Mesothelial cell of epicardium (in vitro differentiated cells): ENCODE data around the gene ERMARD. TPM values are rescaled to one million over a fixed set of nuclear protein-coding genes. Genes with fewer than 3 reads are reported as not detected.

Experiments
- DNase-seq, 2 experiments: peaks; one replicate each; pipeline ENCODE4 v3.0.0; 2021; ENCODE audit warnings: low spot score in 2 of 2; ENCODE audit not compliant: unreplicated experiment in 2 of 2
- H3K27ac Mint-ChIP-seq: 2 replicates; pipeline ENCODE4 v1.8.0; 2021; ENCODE audit warnings: mixed read lengths
- H3K27me3 Mint-ChIP-seq: 2 replicates; pipeline ENCODE4 v1.8.0; 2021; ENCODE audit warnings: low read depth, mixed read lengths
- H3K36me3 Mint-ChIP-seq: 2 replicates; pipeline ENCODE4 v1.8.0; 2021; ENCODE audit warnings: mixed read lengths
- H3K4me1 Mint-ChIP-seq: 2 replicates; pipeline ENCODE4 v1.8.0; 2021; ENCODE audit warnings: mixed read lengths
- H3K4me3 Mint-ChIP-seq: 2 replicates; pipeline ENCODE4 v1.8.0; 2021; ENCODE audit warnings: mild to moderate bottlenecking, moderate library complexity, mixed read lengths
- H3K9me3 Mint-ChIP-seq: 2 replicates; pipeline ENCODE4 v1.8.0; 2021; ENCODE audit warnings: mixed read lengths
- total RNA-seq: library from RNA; stranded (reverse); gene quantifications from 3 replicates; pipeline ENCODE4 v1.2.1, GENCODE V29; 2021
- TF ChIP-seq, protein P1 (sequence below): fragments of 200-600 bp; sonication (generic); IDR thresholded peaks from one replicate; pipeline ENCODE4 v1.5.0; 2021; ENCODE audit warnings: antibody characterized with exemption; ENCODE audit not compliant: unreplicated experiment

ERMARD gene
- total RNA-seq, 1 donor from 2014 or later = 45.6 TPM

DNA sequence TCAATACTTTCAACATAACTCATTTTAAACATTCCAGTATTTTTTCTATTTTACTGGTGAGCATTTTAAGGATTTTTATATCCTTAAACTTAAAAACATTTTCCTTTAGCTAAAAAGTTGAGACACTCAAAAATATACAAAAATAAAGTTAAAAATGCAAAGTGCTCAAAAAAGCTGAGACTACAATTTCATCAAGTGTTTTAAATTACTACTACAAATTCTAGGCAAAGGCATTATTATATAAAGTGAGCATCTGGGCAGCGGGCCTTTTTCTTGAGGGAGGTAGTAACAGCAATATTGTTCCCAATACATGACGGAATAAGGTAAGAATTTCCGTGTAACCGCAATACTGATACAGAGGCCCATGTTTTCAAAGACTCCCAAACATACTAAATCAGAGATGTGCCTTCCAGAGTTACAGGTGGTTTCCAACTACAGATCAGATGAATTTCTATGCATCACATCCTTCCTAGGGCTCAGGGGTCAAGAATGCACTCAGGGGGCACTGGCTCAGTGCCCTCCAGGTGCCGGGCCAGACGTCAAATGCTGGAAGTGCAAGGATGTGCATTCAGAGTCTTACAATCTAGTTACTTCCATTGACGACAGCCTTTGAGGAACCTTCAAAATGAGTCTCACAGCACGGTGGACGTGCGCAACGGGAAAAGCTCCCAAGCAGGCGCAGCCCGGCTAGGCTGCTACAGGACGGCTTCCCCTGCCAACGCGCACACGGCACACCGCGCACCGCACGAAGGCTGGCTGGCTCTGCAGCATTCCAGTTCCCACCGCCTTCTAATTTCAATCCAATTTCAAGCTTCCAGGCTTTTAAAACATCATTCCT is 28.8 kb upstream of the ERMARD start:
- Mint-ChIP-seq H3K27me3 (no peaks in the 10 kb centered on the region), H3K27ac (peak overlapping the region; percentile 98), H3K4me3 (peak overlapping the region; percentile 90), H3K4me1 (peaks cover 44% of the 10 kb centered on the region), H3K36me3 (no peaks in the 10 kb centered on the region), H3K9me3 (no peaks in the 10 kb centered on the region)
- no peak for DNase-seq
- TF ChIP-seq, protein P1, sequence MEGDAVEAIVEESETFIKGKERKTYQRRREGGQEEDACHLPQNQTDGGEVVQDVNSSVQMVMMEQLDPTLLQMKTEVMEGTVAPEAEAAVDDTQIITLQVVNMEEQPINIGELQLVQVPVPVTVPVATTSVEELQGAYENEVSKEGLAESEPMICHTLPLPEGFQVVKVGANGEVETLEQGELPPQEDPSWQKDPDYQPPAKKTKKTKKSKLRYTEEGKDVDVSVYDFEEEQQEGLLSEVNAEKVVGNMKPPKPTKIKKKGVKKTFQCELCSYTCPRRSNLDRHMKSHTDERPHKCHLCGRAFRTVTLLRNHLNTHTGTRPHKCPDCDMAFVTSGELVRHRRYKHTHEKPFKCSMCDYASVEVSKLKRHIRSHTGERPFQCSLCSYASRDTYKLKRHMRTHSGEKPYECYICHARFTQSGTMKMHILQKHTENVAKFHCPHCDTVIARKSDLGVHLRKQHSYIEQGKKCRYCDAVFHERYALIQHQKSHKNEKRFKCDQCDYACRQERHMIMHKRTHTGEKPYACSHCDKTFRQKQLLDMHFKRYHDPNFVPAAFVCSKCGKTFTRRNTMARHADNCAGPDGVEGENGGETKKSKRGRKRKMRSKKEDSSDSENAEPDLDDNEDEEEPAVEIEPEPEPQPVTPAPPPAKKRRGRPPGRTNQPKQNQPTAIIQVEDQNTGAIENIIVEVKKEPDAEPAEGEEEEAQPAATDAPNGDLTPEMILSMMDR = no peak

DNA sequence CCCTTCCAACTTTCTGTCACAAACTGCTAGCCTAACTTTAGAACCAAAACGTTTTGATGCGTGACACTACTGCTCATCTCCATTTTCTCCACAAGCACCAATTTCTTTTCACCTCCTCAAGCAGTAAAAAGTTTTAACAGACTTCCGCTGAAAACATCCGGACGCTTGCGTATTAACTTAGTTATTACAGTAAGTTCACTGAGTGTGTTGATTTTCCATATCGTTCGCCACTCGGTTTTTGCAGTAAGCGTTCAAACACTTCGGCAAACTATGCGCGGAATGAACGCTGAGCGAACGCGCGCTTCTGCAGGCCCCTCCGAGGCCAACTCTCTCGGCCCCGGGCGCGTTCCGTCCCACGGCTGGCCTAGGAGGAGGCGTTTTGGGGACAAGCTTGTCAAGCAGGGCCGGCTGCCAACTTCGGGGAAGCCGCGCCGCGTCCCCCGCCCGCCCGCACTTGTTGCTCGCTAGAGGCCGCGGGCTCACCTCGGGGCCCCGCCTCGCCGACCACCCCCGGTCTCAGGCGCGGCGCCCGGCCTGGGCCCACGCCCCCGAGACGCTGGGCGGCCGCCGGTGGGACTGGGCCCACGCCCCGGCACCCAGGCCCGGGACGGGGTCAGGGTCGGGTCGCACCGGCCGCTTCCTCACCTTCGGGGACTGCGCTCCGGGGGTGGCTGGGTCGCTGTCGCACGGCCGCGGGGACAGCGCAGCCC is 28.1 kb upstream of the ERMARD start:
- peak; percentile 67 to 78 for DNase-seq
- Mint-ChIP-seq H3K36me3 (no peaks in the 10 kb centered on the region), H3K9me3 (no peaks in the 10 kb centered on the region), H3K4me1 (peaks cover 49% of the 10 kb centered on the region), H3K27ac (peak overlapping the region; percentile 98), H3K4me3 (peak overlapping the region; percentile 90), H3K27me3 (no peaks in the 10 kb centered on the region)
- TF ChIP-seq, protein P1 = no peak

DNA sequence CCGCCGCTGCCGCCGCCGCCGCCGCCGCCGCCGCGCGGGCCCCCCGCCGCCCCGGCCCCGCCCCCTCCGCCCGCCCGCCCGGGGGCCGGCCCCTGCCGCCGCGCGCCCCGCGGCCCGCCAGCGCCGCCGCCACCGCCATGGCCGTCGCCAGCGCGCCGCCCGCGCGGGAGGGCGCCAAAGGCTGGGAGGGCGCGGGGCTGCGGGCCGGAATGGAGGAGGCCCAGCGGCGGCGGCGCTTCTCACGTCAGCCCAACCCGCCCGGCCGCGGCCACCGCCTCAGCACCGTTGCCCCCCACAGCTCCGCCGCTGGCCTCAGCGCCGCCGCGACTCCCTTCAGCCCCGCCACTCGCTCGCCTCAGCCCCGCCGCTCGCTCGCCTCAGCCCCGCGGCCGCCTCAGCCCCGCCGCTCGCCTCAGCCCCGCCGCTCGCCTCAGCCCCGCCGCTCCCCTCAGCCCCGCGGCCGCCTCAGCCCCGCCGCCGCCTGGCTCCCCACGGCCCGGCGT is 27.4 kb upstream of the ERMARD start:
- Mint-ChIP-seq H3K4me1 (peaks cover 53% of the 10 kb centered on the region), H3K9me3 (no peaks in the 10 kb centered on the region), H3K4me3 (peak overlapping the region; percentile 56), H3K27me3 (no peaks in the 10 kb centered on the region), H3K27ac (no peak overlapping the region), H3K36me3 (no peaks in the 10 kb centered on the region)
- TF ChIP-seq, protein P1 = no peak
- peak; percentile 33 to 57 for DNase-seq

DNA sequence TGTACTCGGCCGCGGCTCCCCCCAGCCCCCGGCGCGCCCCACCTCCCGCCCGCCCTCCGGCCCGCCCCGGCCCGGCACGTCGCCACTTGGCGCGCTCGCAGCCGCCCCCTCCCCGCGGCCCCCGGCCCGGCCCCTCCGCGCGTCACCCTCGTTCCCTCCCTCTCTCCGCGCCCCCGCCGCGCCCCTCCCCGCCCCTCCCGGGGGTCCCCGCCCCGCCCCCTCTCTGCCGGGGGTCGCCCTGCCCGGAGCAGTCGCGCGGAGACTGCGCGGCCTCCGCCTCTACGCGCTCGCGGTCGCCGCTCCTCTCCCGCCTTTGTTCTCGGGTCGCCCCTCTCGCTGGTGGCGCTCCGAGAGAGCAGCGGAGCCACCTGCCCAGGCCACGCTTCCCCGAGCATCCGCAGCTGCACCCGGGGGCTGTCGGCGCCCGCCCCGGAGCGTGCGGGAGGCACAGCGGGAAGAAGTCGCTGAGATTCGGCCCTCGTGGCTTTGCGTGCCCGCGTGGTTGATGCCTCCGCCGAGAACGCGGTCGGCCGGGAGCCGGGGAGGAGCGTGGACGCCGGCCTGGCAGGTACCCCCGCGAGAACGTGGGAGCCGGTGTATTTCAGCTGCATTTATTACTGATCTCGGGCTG is 26.8 kb upstream of the ERMARD start, which contains the start of gene PHF10:
PHF10 (minus strand) TSS at position 7 of the 631 bp plus-strand sequence. CDS start 569 bp downstream, outside the sequence.
- Mint-ChIP-seq H3K36me3 (no peaks in the 10 kb centered on the region), H3K27me3 (no peaks in the 10 kb centered on the region), H3K27ac (peak within 1 kb of the TSS; percentile 98), H3K4me3 (peak within 1 kb of the TSS; percentile 90), H3K4me1 (peaks cover 55% of the 10 kb centered on the region), H3K9me3 (no peaks in the 10 kb centered on the region)
- peak; percentile 76 to 77 for DNase-seq
- TF ChIP-seq, protein P1 = no peak
